ENCODE measurements around the gene SLC2A4RG. TPM values are rescaled to one million over a fixed set of nuclear protein-coding genes. Genes with fewer than 3 reads are reported as not detected.

SLC2A4RG gene
- total RNA-seq, 4 donors from 2014 or later: 79.9 to 127 (median 96.2) TPM

GRCh38 chr20:63695424-63696305 lies 43.9 kb upstream of the SLC2A4RG start:
- intact Hi-C loops (cut with DNase I; ENCODE audit: low total_unique reads): no loop called here
- 48 to 100% methylated on average over 1 to 11 of the region's 25 CpGs for WGBS, 2 donors
- no peak overlapping the region for H3K4me3 ChIP-seq (ENCODE audit: low read depth, poor library complexity, severe bottlenecking)
- TF ChIP-seq POLR2A (IDR thresholded peaks at IDR 0.05) (no peak), CTCF (IDR thresholded peaks at IDR 0.05) (no peak)
- no peak for DNase-seq (ENCODE audit: low spot score in 2 of 2)

- no peak overlapping the region for H3K4me3 ChIP-seq (ENCODE audit: low read depth, poor library complexity, severe bottlenecking)
- DNase-seq (ENCODE audit: low spot score in 2 of 2): peak in 1 of 2 donors; percentile 88
- 22% methylated on average over 3 to 5 of the region's 6 CpGs for WGBS, 2 donors
- TF ChIP-seq CTCF (IDR thresholded peaks at IDR 0.05) (no peak), POLR2A (IDR thresholded peaks at IDR 0.05) (no peak)
- intact Hi-C loops (cut with DNase I; ENCODE audit: low total_unique reads): no loop called here
These were observed 43.3 kb upstream of the SLC2A4RG start for GRCh38 chr20:63696306-63696627.

GRCh38 chr20:63696628-63697356 lies 42.8 kb upstream of the SLC2A4RG start, which contains the start of gene TNFRSF6B:
TSS of gene TNFRSF6B (plus strand) at chr20:63696652. CDS start at chr20:63696768, 116 bp downstream.
- DNase-seq (ENCODE audit: low spot score in 2 of 2): peak in 1 of 2 donors; percentile 86
- WGBS, 2 donors: 8 to 16% methylated on average over 13 to 14 of the region's 52 CpGs
- intact Hi-C loops (cut with DNase I; ENCODE audit: low total_unique reads): no loop called here
- TF ChIP-seq POLR2A (IDR thresholded peaks at IDR 0.05) (no peak), CTCF (IDR thresholded peaks at IDR 0.05) (no peak)
- no peak within 1 kb of the TSS for H3K4me3 ChIP-seq (ENCODE audit: low read depth, poor library complexity, severe bottlenecking)

- intact Hi-C loops (cut with DNase I; ENCODE audit: low total_unique reads): no loop called here
- no peak overlapping the region for H3K4me3 ChIP-seq (ENCODE audit: low read depth, poor library complexity, severe bottlenecking)
- TF ChIP-seq POLR2A (IDR thresholded peaks at IDR 0.05): no peak
- TF ChIP-seq CTCF (IDR thresholded peaks at IDR 0.05): no peak
- WGBS, 2 donors: 18 to 35% methylated on average over 6 of the region's 7 CpGs
- DNase-seq (ENCODE audit: low spot score in 2 of 2): peak in 1 of 2 donors; percentile 76
These were observed 42.2 kb upstream of the SLC2A4RG start for GRCh38 chr20:63697357-63697867.

GRCh38 chr20:63697868-63698545 lies 41.6 kb upstream of the SLC2A4RG start:
- no peak overlapping the region for H3K4me3 ChIP-seq (ENCODE audit: low read depth, poor library complexity, severe bottlenecking)
- intact Hi-C loops (cut with DNase I; ENCODE audit: low total_unique reads): no loop called here
- DNase-seq (ENCODE audit: low spot score in 2 of 2): peak in 1 of 2 donors; percentile 83
- 69 to 71% methylated on average over 35 to 39 of the region's 40 CpGs for WGBS, 2 donors
- no peak for TF ChIP-seq POLR2A (IDR thresholded peaks at IDR 0.05)
- no peak for TF ChIP-seq CTCF (IDR thresholded peaks at IDR 0.05)

All from lower leg skin (tissue), 4 donors.